Esophagus muscularis mucosa (tissue), 4 donors: ENCODE results near the gene ZNF559. TPM values are rescaled to one million over a fixed set of nuclear protein-coding genes. Genes with fewer than 3 reads are reported as not detected.

Experiments used
- DNase-seq: peaks from one replicate; pipeline ENCODE4 v3.0.0-alpha.2; 2017; ENCODE audit errors: extremely low spot score
- H3K27ac ChIP-seq, 4 donors: fragments of 200-600 bp; sonication (generic); replicated peaks in 1 of 4; 1 replicate in 3 of 4; 2 replicates in 1 of 4; pipeline ENCODE4 v1.5.1; 2016 to 2019; ENCODE audit warnings: mild to moderate bottlenecking in 1 of 4
- H3K27me3 ChIP-seq, 4 donors: fragments of 200-600 bp; sonication (generic); one replicate each; pipeline versions ENCODE4 v1.5.1 to v1.6.0; 2016 to 2019
- H3K36me3 ChIP-seq, 4 donors: fragments of 200-600 bp; sonication (generic); one replicate each; pipeline ENCODE4 v1.5.1; 2016 to 2019
- H3K4me1 ChIP-seq, 4 donors: fragments of 200-600 bp; sonication (generic); one replicate each; pipeline ENCODE4 v1.5.1; 2016 to 2019
- H3K4me3 ChIP-seq, 4 donors: fragments of 200-600 bp; sonication (generic); 1 replicate in 2 of 4; 2 replicates in 2 of 4; pipeline ENCODE4 v1.5.1; 2016 to 2019; ENCODE audit warnings: mild to moderate bottlenecking in 4 of 4, moderate library complexity in 1 of 4
- H3K9me3 ChIP-seq, 4 donors: fragments of 200-600 bp; sonication (generic); 1 replicate in 3 of 4; 2 replicates in 1 of 4; pipeline ENCODE4 v1.5.1; 2016 to 2019
- CTCF ChIP-seq, 3 experiments: fragments of 200-600 bp in 2 of 3; fragments of 450-650 bp in 1 of 3; sonication (generic) in 2 of 3; IDR thresholded peaks; one replicate each; pipeline ENCODE4 v1.5.1; 2017 to 2019; ENCODE audit warnings: antibody characterized with exemption in 3 of 3, mild to moderate bottlenecking in 2 of 3, moderate library complexity in 1 of 3
- EP300 ChIP-seq: sonication (generic); formaldehyde crosslinking; IDR thresholded peaks from one replicate; pipeline ENCODE4 v1.6.1; 2017; ENCODE audit warnings: antibody characterized with exemption
- POLR2A ChIP-seq: fragments of 450-650 bp; IDR thresholded peaks from one replicate; pipeline ENCODE4 v1.6.1; 2017; ENCODE audit warnings: antibody characterized with exemption, moderate library complexity, mild to moderate bottlenecking, low read depth
- POLR2AphosphoS5 ChIP-seq, 2 donors: sonication (generic); formaldehyde crosslinking; IDR thresholded peaks; one replicate each; pipeline ENCODE4 v1.6.1; 2017; ENCODE audit warnings: antibody characterized with exemption in 2 of 2
- WGBS: methylation state at CpG from one replicate; pipeline ENCODE4 v1.1.5; 2018; 5-methylcytosine and 5-hydroxymethylcytosine counted together
- intact Hi-C: fragments of 100-400 bp; cut with DNase I; formaldehyde crosslinking; loops from one replicate; pipeline ENCODE4 v1.15.1; 2023
- total RNA-seq, 4 donors: library from RNA; depleted of rRNA; stranded (reverse); fragments of >200 nt; gene quantifications; one replicate each; pipeline versions ENCODE4 v1.1.0 to v1.2.1, GENCODE V29; 2016

Gene ZNF559
- total RNA-seq, 4 donors from 2014 or later: 8.8 to 18.9 (median 18.6) TPM

- no peak overlapping the region for H3K4me3 ChIP-seq
- intact Hi-C loops: no loop called here
- no peak overlapping the region for H3K27ac ChIP-seq
- H3K4me1 ChIP-seq: no peaks in the 10 kb centered on the region
- peaks cover 55 to 76% (median 61%) of the 10 kb centered on the region in 4 donors for H3K36me3 ChIP-seq
- no peaks in the 10 kb centered on the region for H3K27me3 ChIP-seq
- TF ChIP-seq CTCF (IDR thresholded peaks at IDR 0.05) (no peak), EP300 (no peak), POLR2A (no peak), POLR2AphosphoS5 (IDR thresholded peaks at IDR 0.05) (no peak)
- 100% methylated on average over 2 of the region's 2 CpGs for WGBS
- H3K9me3 ChIP-seq: peaks cover 18 to 100% (median 96%) of the 10 kb centered on the region in 4 donors
- DNase-seq: no peak
These were observed 21.0 kb downstream of the ZNF559 start for GRCh38 chr19:9345005-9345404.

- peaks cover 3 to 99% (median 94%) of the 10 kb centered on the region in 4 donors for H3K9me3 ChIP-seq
These were observed 24.3 kb downstream of the ZNF559 start for GRCh38 chr19:9348253-9348652.

GRCh38 chr19:9348671-9349070 lies 24.7 kb downstream of the ZNF559 start:
- 98% methylated on average over 22 of the region's 22 CpGs for WGBS
- DNase-seq: no peak
- intact Hi-C loops: no loop called here
- TF ChIP-seq POLR2AphosphoS5 (IDR thresholded peaks at IDR 0.05) (no peak), POLR2A (no peak), EP300 (no peak), CTCF (IDR thresholded peaks at IDR 0.05) (no peak)
- peaks cover 31 to 71% (median 46%) of the 10 kb centered on the region in 4 donors for H3K36me3 ChIP-seq
- H3K9me3 ChIP-seq: peaks cover 3 to 99% (median 94%) of the 10 kb centered on the region in 4 donors
- no peaks in the 10 kb centered on the region for H3K27me3 ChIP-seq
- H3K4me1 ChIP-seq: no peaks in the 10 kb centered on the region
- H3K4me3 ChIP-seq: no peak overlapping the region
- no peak overlapping the region for H3K27ac ChIP-seq

More at GRCh38 chr19:9348253-9348652, 24.3 kb downstream of the ZNF559 start:
- peaks cover 35 to 75% (median 48%) of the 10 kb centered on the region in 4 donors for H3K36me3 ChIP-seq
- H3K4me1 ChIP-seq: no peaks in the 10 kb centered on the region
- no peak for DNase-seq
- WGBS: 97% methylated on average over 3 of the region's 3 CpGs
- no peak overlapping the region for H3K27ac ChIP-seq
- H3K27me3 ChIP-seq: no peaks in the 10 kb centered on the region
- no peak overlapping the region for H3K4me3 ChIP-seq
- intact Hi-C loops: no loop called here
- TF ChIP-seq CTCF (IDR thresholded peaks at IDR 0.05) (no peak), EP300 (no peak), POLR2AphosphoS5 (IDR thresholded peaks at IDR 0.05) (no peak), POLR2A (no peak)

GRCh38 chr19:9352505-9352904 lies 28.5 kb downstream of the ZNF559 start:
- H3K27me3 ChIP-seq: no peaks in the 10 kb centered on the region
- H3K4me1 ChIP-seq: no peaks in the 10 kb centered on the region
- peaks cover 4 to 97% (median 95%) of the 10 kb centered on the region in 4 donors for H3K9me3 ChIP-seq
- H3K36me3 ChIP-seq: peaks cover 20 to 72% (median 45%) of the 10 kb centered on the region in 4 donors
- no peak for TF ChIP-seq EP300
- TF ChIP-seq POLR2AphosphoS5 (IDR thresholded peaks at IDR 0.05): no peak
- TF ChIP-seq POLR2A: no peak
- no peak for TF ChIP-seq CTCF (IDR thresholded peaks at IDR 0.05)
- no peak for DNase-seq
- H3K27ac ChIP-seq: no peak overlapping the region
- no peak overlapping the region for H3K4me3 ChIP-seq
- intact Hi-C loops: no loop called here
- 96% methylated on average over 2 of the region's 2 CpGs for WGBS

GRCh38 chr19:9353011-9353410 lies 29.0 kb downstream of the ZNF559 start:
- Histone ChIP-seq H3K36me3 (peaks cover 25 to 75% (median 49%) of the 10 kb centered on the region in 4 donors), H3K9me3 (peaks cover 4 to 97% (median 95%) of the 10 kb centered on the region in 4 donors), H3K4me3 (no peak overlapping the region), H3K4me1 (no peaks in the 10 kb centered on the region), H3K27me3 (no peaks in the 10 kb centered on the region), H3K27ac (no peak overlapping the region)
- intact Hi-C loops: no loop called here
- TF ChIP-seq EP300 (no peak), CTCF (IDR thresholded peaks at IDR 0.05) (no peak), POLR2A (no peak), POLR2AphosphoS5 (IDR thresholded peaks at IDR 0.05) (no peak)
- DNase-seq: no peak
